ENCODE measurements around the gene CBLB. TPM values are rescaled to one million over a fixed set of nuclear protein-coding genes. Genes with fewer than 3 reads are reported as not detected.
A peak's percentile ranks its signal among the peaks of the same experiment; 100 is the strongest.

Gene CBLB
- total RNA-seq, 1 experiment from 2014 or later = 5.0 TPM

DNA sequence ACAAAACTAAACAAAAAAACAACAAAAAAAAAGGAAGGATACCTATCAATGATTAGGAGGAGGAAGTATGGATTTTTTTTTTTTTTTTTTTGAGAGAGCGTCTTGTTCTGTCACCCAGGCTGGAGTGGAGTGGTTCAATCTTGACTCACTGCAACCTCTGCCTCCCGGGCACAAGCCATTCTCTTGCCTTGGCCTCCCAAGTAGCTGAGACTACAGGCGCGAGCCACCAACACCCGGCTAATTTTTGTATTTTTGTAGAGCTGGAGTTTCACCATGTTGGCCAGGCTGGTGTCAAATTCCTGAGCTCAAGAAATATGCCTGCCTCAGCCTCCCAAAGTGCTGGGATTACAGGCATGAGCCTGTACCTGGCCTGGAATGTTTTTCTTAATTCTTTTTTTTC is 195.8 kb downstream of the CBLB start:
- Histone ChIP-seq H3K9me3 (replicated peaks) (no peaks in the 10 kb centered on the region), H3K36me3 (no peaks in the 10 kb centered on the region), H3K4me3 (no peak overlapping the region), H3K27ac (no peak overlapping the region), H3K27me3 (replicated peaks) (no peaks in the 10 kb centered on the region), H3K4me1 (replicated peaks) (no peaks in the 10 kb centered on the region)
- DNase-seq (ENCODE audit: low read depth in 1 of 2, low spot score in 2 of 2) = no peak

DNA sequence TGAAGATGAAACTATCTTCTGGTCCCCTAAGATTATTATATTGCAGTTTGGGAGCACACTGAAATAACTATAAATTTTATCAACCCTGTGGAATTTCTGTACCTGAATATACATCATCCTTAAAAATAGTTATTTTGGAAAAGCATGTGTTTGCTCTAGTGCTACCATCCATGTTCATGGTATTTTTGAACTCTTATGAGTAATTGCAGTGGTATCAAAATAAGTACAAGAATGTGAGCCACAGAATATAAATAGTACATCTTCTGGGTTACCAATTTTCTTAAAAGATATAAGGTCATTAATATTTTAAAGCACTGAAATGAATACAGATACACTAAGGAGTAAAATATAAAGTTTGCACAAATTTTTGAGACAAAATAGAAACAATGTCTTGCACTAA is 206.5 kb downstream of the CBLB start:
- Histone ChIP-seq H3K4me3 (no peak overlapping the region), H3K27me3 (replicated peaks) (no peaks in the 10 kb centered on the region), H3K4me1 (replicated peaks) (peaks cover 10% of the 10 kb centered on the region), H3K27ac (no peak overlapping the region), H3K36me3 (no peaks in the 10 kb centered on the region), H3K9me3 (replicated peaks) (no peaks in the 10 kb centered on the region; the same call in 1 of the 2 replicates)
- no peak for DNase-seq (ENCODE audit: low read depth in 1 of 2, low spot score in 2 of 2)

DNA sequence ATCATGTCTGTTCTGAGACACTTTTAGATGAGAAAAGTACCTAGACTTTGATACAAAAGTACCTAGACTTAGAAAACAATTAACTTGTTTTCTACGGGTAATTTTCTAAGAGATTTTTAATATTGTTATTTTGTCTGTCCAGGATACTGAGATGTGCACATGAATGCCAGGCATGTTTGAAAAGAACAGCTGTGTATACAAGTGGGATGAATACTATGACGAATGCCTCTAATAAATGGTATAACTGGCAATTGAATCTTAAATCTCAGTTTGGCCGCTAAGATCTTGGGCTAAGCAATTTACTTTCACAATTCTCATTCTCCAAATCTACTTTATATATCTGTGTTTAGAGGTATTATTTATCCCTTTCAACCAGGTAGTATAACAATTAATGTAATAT is 207.4 kb downstream of the CBLB start:
- no peak overlapping the region for H3K27ac ChIP-seq
- DNase-seq (ENCODE audit: low read depth in 1 of 2, low spot score in 2 of 2) = no peak

DNA sequence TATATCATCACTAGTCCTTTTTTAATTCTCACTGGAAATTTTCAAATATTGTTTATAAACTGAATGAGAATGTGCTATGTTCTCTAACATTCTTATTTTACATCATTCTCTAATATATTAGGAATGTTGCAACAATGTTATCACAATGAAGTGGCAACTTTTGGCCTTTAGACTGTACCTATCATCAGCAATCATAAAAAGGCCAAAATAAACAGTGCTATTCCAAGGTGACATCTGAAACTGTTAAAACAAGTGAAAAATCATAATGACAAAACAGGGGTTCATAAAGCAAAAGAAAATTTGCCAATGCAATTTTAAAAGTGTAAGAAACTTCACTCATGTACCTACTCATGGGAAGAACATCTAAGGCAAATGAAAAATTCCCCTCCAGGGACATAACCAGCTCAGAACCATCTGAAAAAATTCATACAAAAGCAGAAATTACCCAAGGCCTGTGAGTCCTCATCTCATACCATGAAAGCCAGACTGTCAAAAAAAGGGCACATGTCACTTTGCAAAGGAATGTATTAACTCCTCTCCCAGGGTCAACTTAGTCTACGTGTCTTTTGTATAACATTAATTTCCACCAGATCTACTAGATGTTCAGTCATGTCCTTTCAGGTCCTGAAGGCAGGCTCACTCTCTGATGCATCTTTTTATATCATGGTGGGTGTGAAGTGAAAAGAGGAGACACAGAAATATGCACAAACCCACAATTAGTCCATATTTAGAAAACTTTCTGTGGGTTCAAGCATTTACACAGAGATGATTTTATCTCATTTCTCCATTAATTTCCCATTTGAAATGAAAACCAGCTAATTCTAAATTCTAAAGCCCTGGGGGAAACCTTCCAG is 211.9 kb downstream of the CBLB start:
- no peaks in the 10 kb centered on the region for H3K27me3 ChIP-seq (replicated peaks)
- H3K4me3 ChIP-seq = no peak overlapping the region
- no peaks in the 10 kb centered on the region for H3K36me3 ChIP-seq
- no peak overlapping the region for H3K27ac ChIP-seq
- H3K4me1 ChIP-seq (replicated peaks) = peaks cover under 1% of the 10 kb centered on the region
- DNase-seq (ENCODE audit: low read depth in 1 of 2, low spot score in 2 of 2) = no peak
- H3K9me3 ChIP-seq (replicated peaks) = no peaks in the 10 kb centered on the region; the same call in 1 of the 2 replicates

More for the DNA sequence above, 207.4 kb downstream of the CBLB start:
- H3K4me3 ChIP-seq = no peak overlapping the region
- no peaks in the 10 kb centered on the region for H3K36me3 ChIP-seq
- no peaks in the 10 kb centered on the region for H3K27me3 ChIP-seq (replicated peaks)
- H3K9me3 ChIP-seq (replicated peaks) = no peaks in the 10 kb centered on the region; the same call in 1 of the 2 replicates
- peaks cover 10% of the 10 kb centered on the region for H3K4me1 ChIP-seq (replicated peaks)

DNA sequence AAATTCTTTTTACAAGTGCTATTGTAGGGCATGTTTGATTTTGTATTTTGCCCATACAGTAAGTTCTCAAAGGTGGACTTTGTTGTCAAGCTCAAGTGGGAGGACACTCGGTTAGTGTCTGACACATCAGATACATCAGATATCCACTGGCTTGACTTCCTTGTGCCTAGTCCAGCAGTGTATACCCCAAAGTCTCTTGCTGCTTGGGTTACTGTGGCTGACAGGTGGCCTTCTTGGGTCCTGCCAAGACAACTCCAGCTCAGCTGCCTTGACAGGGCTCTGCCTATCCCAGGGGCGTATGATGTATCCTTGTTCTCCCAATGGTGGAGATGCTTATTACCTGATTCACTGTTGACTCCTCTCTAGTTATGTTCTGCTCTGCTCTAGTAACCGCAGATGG is 214.9 kb downstream of the CBLB start:
- DNase-seq (ENCODE audit: low read depth in 1 of 2, low spot score in 2 of 2) = no peak
- Histone ChIP-seq H3K4me1 (replicated peaks) (no peaks in the 10 kb centered on the region), H3K27me3 (replicated peaks) (no peaks in the 10 kb centered on the region), H3K27ac (no peak overlapping the region), H3K36me3 (no peaks in the 10 kb centered on the region), H3K4me3 (no peak overlapping the region), H3K9me3 (replicated peaks) (no peaks in the 10 kb centered on the region; the same call in 1 of the 2 replicates)

DNA sequence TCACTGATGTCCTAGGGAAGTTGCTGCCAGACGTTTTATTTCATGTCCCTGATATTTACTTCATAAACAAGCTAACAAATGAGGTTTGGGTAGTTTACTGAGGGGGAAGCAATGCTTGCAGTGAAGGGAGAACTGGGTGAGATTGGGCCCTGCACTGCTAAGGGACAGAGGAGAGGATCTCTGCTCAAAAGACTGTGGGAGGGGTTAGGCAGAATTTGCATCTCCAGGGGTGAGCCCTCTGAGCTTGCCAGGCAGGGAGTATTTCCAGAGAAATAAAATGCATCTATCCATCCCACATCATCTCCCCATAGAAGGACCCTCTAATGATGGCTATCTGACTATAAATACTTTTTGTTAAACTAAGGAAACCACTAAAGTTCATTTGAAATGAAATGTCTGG is 215.6 kb downstream of the CBLB start:
- no peak for DNase-seq (ENCODE audit: low read depth in 1 of 2, low spot score in 2 of 2)
- H3K4me1 ChIP-seq (replicated peaks) = no peaks in the 10 kb centered on the region
- no peak overlapping the region for H3K4me3 ChIP-seq
- no peaks in the 10 kb centered on the region for H3K9me3 ChIP-seq (replicated peaks)
- H3K27ac ChIP-seq = no peak overlapping the region
- H3K27me3 ChIP-seq (replicated peaks) = no peaks in the 10 kb centered on the region
- H3K36me3 ChIP-seq = no peaks in the 10 kb centered on the region

DNA sequence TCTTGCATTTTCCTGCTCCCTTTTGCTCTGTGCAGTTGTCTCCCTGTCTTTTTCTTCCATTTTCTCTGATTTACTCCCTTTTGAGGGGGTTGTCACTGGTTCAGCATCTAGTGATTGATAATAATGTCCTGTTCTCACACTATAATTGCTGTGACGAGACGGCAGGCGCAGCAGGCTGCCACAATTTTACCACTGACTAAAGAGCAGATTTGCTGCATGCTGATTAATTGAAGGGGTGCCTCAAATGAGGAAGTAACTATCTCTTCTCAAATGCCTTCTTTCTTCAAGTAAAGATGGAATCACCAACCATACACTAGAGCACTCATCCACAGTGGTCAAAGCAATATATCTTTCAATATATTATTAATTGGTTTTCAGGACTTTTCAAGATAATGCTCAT is 219.3 kb downstream of the CBLB start:
- Histone ChIP-seq H3K4me1 (replicated peaks) (peaks cover 6% of the 10 kb centered on the region; the same call in 1 of the 2 replicates), H3K9me3 (replicated peaks) (no peaks in the 10 kb centered on the region), H3K27ac (no peak overlapping the region), H3K36me3 (no peaks in the 10 kb centered on the region), H3K4me3 (no peak overlapping the region), H3K27me3 (replicated peaks) (no peaks in the 10 kb centered on the region)
- DNase-seq (ENCODE audit: low read depth in 1 of 2, low spot score in 2 of 2) = no peak

DNA sequence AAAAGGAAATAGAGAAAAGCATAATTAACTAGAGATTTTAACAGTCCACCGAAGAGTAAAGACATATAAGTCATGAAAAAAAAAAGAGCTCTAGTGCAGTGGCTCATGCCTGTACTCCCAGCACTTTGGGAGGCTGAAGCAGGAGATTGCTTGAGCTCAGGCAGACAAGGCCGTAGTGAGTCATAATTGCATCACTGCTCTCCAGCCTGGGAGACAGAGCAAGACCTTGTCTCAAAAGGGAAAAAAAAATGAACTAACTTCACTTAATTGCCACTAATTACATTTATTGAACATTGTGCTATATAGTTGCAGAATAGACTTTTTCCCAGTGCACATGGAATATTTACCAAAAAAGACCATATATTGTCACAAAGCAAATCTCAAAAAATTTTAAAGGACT is 221.8 kb downstream of the CBLB start:
- no peaks in the 10 kb centered on the region for H3K36me3 ChIP-seq
- peak; percentile 48 to 73 for DNase-seq (ENCODE audit: low read depth in 1 of 2, low spot score in 2 of 2)
- H3K4me1 ChIP-seq (replicated peaks) = peaks cover 6% of the 10 kb centered on the region; the same call in 1 of the 2 replicates
- no peaks in the 10 kb centered on the region for H3K9me3 ChIP-seq (replicated peaks)
- no peaks in the 10 kb centered on the region for H3K27me3 ChIP-seq (replicated peaks)
- H3K27ac ChIP-seq = no peak overlapping the region
- H3K4me3 ChIP-seq = no peak overlapping the region

DNA sequence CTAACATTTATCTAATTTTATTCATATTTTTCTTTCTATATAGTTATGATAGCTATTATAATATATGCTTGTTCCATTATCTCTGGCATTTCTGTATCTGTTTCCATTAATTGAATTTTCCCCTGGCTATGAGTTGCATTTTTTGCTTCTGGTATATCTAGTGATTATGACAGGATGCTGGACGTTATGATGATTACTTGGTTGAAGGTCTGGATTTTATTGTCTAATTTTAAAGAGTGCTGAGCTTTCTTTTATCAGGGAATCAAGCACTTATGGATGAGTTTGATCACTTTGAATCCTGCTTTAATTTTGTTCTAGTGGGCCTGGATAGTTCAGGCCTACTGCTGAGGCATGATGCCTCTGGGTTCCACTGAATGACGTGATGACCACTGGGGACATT is 229.7 kb downstream of the CBLB start:
- H3K36me3 ChIP-seq = no peaks in the 10 kb centered on the region
- no peak overlapping the region for H3K27ac ChIP-seq

DNA sequence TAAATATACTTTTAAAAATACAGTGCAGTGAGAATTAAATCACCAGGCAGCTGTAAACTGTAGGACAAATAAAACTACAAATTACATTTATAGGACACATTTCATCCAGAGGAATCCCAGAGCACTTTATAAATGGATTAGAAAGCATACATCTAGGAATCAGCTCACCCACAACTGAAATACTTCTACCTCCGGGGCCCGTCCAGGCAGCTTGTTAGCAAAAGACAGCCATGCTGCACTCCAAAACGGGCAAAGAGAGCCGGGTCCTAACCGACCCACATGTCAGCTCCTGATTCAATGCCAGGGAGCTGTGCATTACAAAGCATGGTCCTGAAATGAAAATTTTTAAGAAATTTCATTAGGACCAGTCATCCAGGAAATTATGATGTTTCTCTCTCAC is 234.1 kb downstream of the CBLB start:
- H3K4me1 ChIP-seq (replicated peaks) = no peaks in the 10 kb centered on the region
- H3K9me3 ChIP-seq (replicated peaks) = no peaks in the 10 kb centered on the region
- no peak overlapping the region for H3K27ac ChIP-seq
- H3K4me3 ChIP-seq = no peak overlapping the region
- H3K36me3 ChIP-seq = no peaks in the 10 kb centered on the region
- DNase-seq (ENCODE audit: low read depth in 1 of 2, low spot score in 2 of 2) = no peak
- H3K27me3 ChIP-seq (replicated peaks) = no peaks in the 10 kb centered on the region

More for the DNA sequence above, 229.7 kb downstream of the CBLB start:
- Histone ChIP-seq H3K4me3 (no peak overlapping the region), H3K27me3 (replicated peaks) (no peaks in the 10 kb centered on the region), H3K4me1 (replicated peaks) (no peaks in the 10 kb centered on the region), H3K9me3 (replicated peaks) (no peaks in the 10 kb centered on the region)
- DNase-seq (ENCODE audit: low read depth in 1 of 2, low spot score in 2 of 2) = no peak

DNA sequence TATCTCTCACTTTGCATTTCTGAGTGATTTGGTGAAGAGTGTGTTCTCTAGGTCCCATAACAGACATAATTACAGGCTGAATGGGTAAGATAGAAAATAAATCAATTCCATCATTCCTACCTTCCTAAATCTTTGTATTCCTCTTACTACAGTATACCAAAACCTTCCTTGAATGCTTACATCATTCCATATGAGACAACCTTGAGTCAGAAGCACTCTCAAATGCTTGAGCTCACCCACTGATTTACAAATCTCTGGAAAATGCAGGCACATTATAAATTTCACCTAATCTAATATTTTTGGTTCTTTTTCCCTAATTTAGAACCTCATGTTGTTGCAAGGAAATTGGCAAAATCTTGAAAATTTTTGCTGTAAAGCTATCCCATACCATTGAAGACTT is 239.1 kb downstream of the CBLB start:
- no peaks in the 10 kb centered on the region for H3K4me1 ChIP-seq (replicated peaks)
- H3K36me3 ChIP-seq = no peaks in the 10 kb centered on the region
- H3K27ac ChIP-seq = no peak overlapping the region
- no peaks in the 10 kb centered on the region for H3K9me3 ChIP-seq (replicated peaks)
- no peak for DNase-seq (ENCODE audit: low read depth in 1 of 2, low spot score in 2 of 2)
- H3K27me3 ChIP-seq (replicated peaks) = no peaks in the 10 kb centered on the region
- no peak overlapping the region for H3K4me3 ChIP-seq

DNA sequence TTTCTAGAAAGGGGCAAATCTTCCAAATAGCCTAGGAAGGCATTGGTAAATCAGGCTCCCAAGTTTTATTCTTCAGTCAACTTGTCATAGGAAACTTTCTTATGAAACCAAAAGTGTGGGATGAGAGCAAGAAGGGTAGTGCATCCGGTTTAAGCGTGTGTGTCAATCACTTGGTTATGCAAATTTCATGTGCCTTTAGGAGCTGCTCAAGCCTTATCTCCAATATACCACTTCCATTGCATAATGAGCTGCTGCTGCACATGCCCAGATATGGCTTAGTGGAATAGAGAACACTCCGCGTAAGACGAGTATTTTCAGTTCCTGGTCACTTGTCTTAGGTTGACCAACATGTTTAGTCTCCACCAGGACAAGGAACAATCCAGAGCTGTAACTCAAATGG is 242.1 kb downstream of the CBLB start:
- no peak overlapping the region for H3K4me3 ChIP-seq
- no peak overlapping the region for H3K27ac ChIP-seq
- no peaks in the 10 kb centered on the region for H3K27me3 ChIP-seq (replicated peaks)
- H3K9me3 ChIP-seq (replicated peaks) = no peaks in the 10 kb centered on the region
- no peaks in the 10 kb centered on the region for H3K36me3 ChIP-seq
- no peak for DNase-seq (ENCODE audit: low read depth in 1 of 2, low spot score in 2 of 2)
- H3K4me1 ChIP-seq (replicated peaks) = no peaks in the 10 kb centered on the region

DNA sequence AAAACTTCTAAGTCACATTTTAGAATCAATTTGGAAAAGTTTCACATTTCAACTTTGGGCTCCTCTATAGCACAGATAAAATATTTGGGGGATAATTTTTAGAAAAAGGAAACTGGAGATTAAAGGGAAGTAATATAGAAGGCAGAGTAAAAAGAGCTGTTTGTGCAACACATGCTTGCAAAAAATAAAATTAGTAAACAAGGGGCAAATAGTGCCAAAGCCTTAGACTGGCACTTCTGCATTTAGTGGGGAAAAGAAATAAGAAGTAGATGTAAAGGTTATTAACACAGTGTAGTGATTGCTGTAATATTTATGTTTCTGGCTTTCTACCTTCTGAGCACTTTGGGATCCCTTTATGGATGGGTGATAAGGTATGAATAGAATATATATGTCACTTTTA is 246.6 kb downstream of the CBLB start:
- peaks cover 31% of the 10 kb centered on the region for H3K4me1 ChIP-seq (replicated peaks)
- H3K27ac ChIP-seq = no peak overlapping the region
- no peaks in the 10 kb centered on the region for H3K9me3 ChIP-seq (replicated peaks)
- DNase-seq (ENCODE audit: low read depth in 1 of 2, low spot score in 2 of 2) = no peak
- no peaks in the 10 kb centered on the region for H3K27me3 ChIP-seq (replicated peaks)
- H3K4me3 ChIP-seq = no peak overlapping the region
- no peaks in the 10 kb centered on the region for H3K36me3 ChIP-seq

DNA sequence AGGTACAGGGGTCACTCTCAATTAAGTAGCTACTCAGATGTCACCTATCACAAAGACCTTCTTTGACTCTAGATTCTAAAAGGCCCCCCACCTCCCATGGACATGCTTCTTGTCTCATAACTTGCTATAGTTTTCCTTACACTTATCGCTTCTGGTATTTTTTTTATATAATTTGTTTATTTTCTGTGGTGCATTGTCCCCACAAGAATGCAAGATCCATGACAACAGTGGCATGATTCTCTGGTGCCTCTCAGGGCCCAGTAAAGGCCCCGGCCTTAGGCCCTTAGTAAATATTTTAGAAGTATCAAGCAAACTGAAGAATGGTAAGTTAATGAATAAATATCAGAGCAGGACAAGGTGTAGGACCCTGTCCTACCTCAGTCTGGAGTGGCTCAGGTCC is 248.6 kb downstream of the CBLB start:
- peaks cover 31% of the 10 kb centered on the region for H3K4me1 ChIP-seq (replicated peaks)
- no peaks in the 10 kb centered on the region for H3K27me3 ChIP-seq (replicated peaks)
- peak in 1 of 2 experiments; percentile 59 for DNase-seq (ENCODE audit: low read depth in 1 of 2, low spot score in 2 of 2)
- H3K36me3 ChIP-seq = no peaks in the 10 kb centered on the region
- H3K27ac ChIP-seq = peak overlapping the region; percentile 43
- H3K9me3 ChIP-seq (replicated peaks) = no peaks in the 10 kb centered on the region
- H3K4me3 ChIP-seq = no peak overlapping the region
